A549 treated with AZD9567 at 1 μM for 4 hours (cell line): ENCODE results near the gene GOLGA6L24. TPM values are rescaled to one million over a fixed set of nuclear protein-coding genes. Genes with fewer than 3 reads are reported as not detected.

Experiments
- total RNA-seq: library from RNA; stranded (reverse); fragments of 200-300 nt; extraction: Qiagen RNA extraction; gene quantifications from 5 replicates; pipeline ENCODE4 v1.2.3, GENCODE V29; 2022; ENCODE audit not compliant: insufficient read depth

GOLGA6L24 gene, protein sequence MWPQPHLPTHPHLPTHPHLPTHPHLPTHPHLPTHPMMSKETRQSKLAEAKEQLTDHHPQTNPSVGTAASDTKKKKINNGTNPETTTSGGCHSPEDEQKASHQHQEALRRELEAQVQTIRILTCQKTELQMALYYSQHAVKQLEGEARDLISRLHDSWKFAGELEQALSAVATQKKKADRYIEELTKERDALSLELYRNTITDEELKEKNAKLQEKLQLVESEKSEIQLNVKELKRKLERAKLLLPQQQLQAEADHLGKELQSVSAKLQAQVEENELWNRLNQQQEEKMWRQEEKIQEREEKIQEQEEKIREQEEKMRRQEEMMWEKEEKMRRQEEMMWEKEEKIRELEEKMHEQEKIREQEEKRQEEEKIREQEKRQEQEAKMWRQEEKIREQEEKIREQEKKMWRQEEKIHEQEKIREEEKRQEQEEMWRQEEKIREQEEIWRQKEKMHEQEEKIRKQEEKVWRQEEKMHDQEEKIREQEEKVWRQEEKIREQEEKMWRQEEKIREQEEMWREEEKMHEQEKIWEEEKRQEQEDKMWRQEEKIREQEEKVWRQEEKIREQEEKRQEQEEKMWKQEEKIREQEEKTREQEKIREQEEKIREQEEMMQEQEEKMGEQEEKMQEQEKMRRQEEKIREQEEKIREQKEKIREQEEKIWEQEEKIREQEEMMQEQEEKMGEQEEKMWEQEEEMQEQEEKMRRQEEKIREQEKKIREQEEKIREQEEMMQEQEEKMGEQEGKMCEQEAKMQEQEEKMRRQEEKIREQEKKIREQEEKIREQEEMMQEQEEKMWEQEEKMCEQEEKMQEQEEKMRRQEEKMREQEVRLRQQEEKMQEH
- total RNA-seq = not detected in 5 replicates

DNA sequence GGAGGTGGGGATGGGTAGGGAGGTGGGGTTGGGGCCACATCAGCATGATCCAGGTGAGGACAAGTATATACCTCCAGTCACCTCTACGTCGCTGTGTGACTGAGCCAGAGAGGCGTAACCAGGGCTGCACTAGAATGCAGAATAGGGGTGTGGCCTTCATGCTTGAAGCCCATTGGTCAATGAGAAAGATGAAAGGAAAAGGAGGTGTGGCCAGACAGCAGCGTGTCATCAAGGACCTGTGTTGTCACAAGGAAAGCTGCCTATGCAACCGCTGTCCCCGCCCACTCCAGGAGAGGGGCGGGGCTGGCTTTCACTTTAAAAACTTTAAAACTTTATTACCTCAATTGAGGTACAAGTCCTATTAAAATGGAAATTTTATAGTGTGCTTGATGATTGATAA lies at the start of gene GOLGA6L24:
Gene GOLGA6L24 (minus strand): TSS at position 101 of the 400 bp plus-strand sequence. CDS start 61 bp downstream, at position 40.

GRCh38 chr15:28378364-28378763 lies 20.5 kb upstream of the GOLGA6L24 start, which contains the start of gene GOLGA8F:
Gene GOLGA8F (plus strand): TSS chr15:28378664. CDS start chr15:28378762, 98 bp downstream.

DNA sequence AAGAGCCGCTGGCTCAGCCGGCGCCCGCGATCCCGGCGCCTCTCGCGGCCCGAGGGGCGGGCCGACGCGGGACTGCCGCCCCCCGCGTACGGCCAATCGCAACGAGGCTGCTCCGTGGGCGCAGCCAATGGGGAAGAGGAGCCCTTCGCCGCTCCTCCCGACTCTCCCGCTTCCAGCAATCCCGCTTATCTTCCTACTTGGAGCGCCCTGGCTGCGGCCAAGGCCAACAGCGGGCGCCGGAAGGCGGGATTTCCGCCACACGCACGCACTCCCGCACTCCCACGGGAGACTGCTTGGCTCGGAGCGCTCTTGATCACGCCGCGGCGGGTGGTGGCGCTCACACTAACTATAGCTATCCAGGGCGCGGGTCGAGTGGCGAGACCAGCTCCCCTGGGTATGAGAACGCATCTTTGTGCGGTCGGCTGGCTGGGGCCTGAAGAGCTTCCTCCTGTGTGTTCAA lies 35.7 kb downstream of the GOLGA6L24 start, which contains the start of gene HERC2:
Gene HERC2 (minus strand): TSS at position 51 of the 460 bp plus-strand sequence. CDS start 746 bp downstream, outside the sequence.

Other genes with a start within 250 kb of the GOLGA6L24 start
- gene HERC2, start 35.9 kb downstream of the GOLGA6L24 start, total RNA-seq = 40.9 to 51.4 TPM (median 48.0 TPM) in 5 replicates
- not detected in 5 replicates for gene GOLGA8F, start 20.6 kb upstream of the GOLGA6L24 start, total RNA-seq
- gene GOLGA8G, start 174.9 kb upstream of the GOLGA6L24 start, total RNA-seq = not detected in 5 replicates
- gene GOLGA6L25, start 195.5 kb upstream of the GOLGA6L24 start, total RNA-seq = not detected in 5 replicates